ENCODE results near the gene KIF16B. TPM values are rescaled to one million over a fixed set of nuclear protein-coding genes. Genes with fewer than 3 reads are reported as not detected.

The KIF16B gene
- total and polyA plus RNA-seq, 4 donors, result 5.1 to 19.7 (median 8.4) TPM

DNA sequence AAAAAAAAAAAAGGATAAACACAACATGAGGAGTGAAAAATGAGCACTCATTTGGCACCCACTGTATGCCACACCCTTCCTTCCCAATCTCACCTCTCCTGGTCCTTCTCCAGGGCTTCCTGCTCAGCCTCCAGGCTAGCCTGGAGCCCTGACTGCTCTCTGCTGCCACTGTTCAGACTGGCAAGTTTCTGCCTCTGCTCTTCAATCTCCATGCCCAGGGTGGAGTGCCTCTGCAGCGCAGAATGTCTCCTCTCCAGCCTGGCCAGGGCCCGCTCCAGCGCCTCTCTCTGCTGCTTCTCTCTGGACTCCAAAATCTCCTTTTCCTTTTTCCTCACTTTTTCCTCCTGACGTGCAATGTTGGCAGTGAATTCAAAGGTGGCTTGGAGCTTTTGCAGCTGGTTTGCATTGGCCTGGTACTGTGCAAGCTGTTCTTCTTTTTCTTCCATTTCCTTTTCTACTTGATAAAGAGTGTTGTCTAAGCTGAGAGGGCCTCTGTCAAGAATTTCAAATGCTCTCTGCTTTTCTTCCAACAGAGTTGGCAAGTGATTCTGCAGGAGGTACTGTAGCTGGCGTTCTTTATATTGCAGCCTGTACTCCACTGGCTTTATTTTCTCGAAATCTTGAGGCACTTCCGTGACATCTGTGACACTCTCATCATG lies 194.4 kb downstream of the KIF16B start (continued):
- no peak for TF ChIP-seq HNF4G (IDR thresholded peaks at IDR 0.05)
- no peak for TF ChIP-seq TAF1 (conservative IDR thresholded peaks at IDR 0.05)

GRCh38 chr20:16378122-16378521 lies 195.1 kb downstream of the KIF16B start:
- H3K4me1 ChIP-seq (ENCODE audit: control insufficient read depth in 4 of 4, insufficient read depth in 4 of 4, low read length in 3 of 4), result no peaks in the 10 kb centered on the region
- TF ChIP-seq MAX (IDR thresholded peaks at IDR 0.05), result no peak
- TF ChIP-seq, protein P1, sequence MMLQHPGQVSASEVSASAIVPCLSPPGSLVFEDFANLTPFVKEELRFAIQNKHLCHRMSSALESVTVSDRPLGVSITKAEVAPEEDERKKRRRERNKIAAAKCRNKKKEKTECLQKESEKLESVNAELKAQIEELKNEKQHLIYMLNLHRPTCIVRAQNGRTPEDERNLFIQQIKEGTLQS (IDR thresholded peaks at IDR 0.05), result no peak
- DNase-seq (ENCODE audit: low spot score), result no peak
- no peak overlapping the region for H3K4me3 ChIP-seq (ENCODE audit: low read depth in 1 of 3, low read length in 3 of 3)
- H3K27me3 ChIP-seq (ENCODE audit: control insufficient read depth in 4 of 4, insufficient read depth in 4 of 4, low read length in 3 of 4), result no peaks in the 10 kb centered on the region
- no peak overlapping the region for H3K27ac ChIP-seq (ENCODE audit: low read depth in 1 of 2, low read length in 2 of 2)
- no peaks in the 10 kb centered on the region for H3K9me3 ChIP-seq (ENCODE audit: control insufficient read depth in 4 of 4, low read length in 3 of 4)
- H3K36me3 ChIP-seq (ENCODE audit: control insufficient read depth in 4 of 4, insufficient read depth in 3 of 4, low read depth in 1 of 4, low read length in 3 of 4), result peaks cover 0 to 11% (median 2%) of the 10 kb centered on the region in 4 donors
- H3K9ac ChIP-seq (ENCODE audit: low read depth in 1 of 2, low read length in 2 of 2), result no peak overlapping the region
- 95% methylated on average over 1 of the region's 1 CpG for WGBS

DNA sequence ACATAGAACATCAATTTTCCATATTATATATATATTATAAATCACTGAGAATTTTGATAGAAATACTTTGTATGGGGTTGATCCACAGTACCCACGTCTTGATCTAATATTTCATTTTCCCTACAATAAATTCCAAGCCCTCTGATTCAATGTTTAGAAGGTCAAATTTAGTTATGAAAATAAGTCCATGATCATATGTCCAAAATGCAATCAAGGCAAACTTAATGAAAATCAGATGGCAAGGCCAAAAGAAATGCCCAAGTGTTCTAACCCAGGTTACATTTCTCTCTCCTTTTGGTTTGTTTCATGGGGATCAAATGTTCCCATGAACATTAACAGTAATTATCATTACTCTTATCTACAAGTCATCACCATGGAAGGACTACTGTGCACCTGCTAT lies 203.8 kb downstream of the KIF16B start:
- 97% methylated on average over 1 of the region's 1 CpG for WGBS
- Histone ChIP-seq H3K36me3 (ENCODE audit: control insufficient read depth in 4 of 4, insufficient read depth in 3 of 4, low read depth in 1 of 4, low read length in 3 of 4) (peaks cover 2 to 11% (median 7%) of the 10 kb centered on the region in 4 donors), H3K4me1 (ENCODE audit: control insufficient read depth in 4 of 4, insufficient read depth in 4 of 4, low read length in 3 of 4) (no peaks in the 10 kb centered on the region), H3K9me3 (ENCODE audit: control insufficient read depth in 4 of 4, low read length in 3 of 4) (no peaks in the 10 kb centered on the region), H3K9ac (ENCODE audit: low read depth in 1 of 2, low read length in 2 of 2) (no peak overlapping the region), H3K27ac (ENCODE audit: low read depth in 1 of 2, low read length in 2 of 2) (no peak overlapping the region), H3K27me3 (ENCODE audit: control insufficient read depth in 4 of 4, insufficient read depth in 4 of 4, low read length in 3 of 4) (no peaks in the 10 kb centered on the region), H3K4me3 (ENCODE audit: low read depth in 1 of 3, low read length in 3 of 3) (no peak overlapping the region)
- TF ChIP-seq, protein P1 (IDR thresholded peaks at IDR 0.05), result no peak
- no peak for DNase-seq (ENCODE audit: low spot score)

- Histone ChIP-seq H3K4me1 (ENCODE audit: control insufficient read depth in 4 of 4, insufficient read depth in 4 of 4, low read length in 3 of 4) (no peaks in the 10 kb centered on the region), H3K4me3 (ENCODE audit: low read depth in 1 of 3, low read length in 3 of 3) (no peak overlapping the region), H3K9me3 (ENCODE audit: control insufficient read depth in 4 of 4, low read length in 3 of 4) (no peaks in the 10 kb centered on the region), H3K9ac (ENCODE audit: low read depth in 1 of 2, low read length in 2 of 2) (no peak overlapping the region), H3K36me3 (ENCODE audit: control insufficient read depth in 4 of 4, insufficient read depth in 3 of 4, low read depth in 1 of 4, low read length in 3 of 4) (peaks cover 2 to 11% (median 7%) of the 10 kb centered on the region in 4 donors), H3K27ac (ENCODE audit: low read depth in 1 of 2, low read length in 2 of 2) (no peak overlapping the region), H3K27me3 (ENCODE audit: control insufficient read depth in 4 of 4, insufficient read depth in 4 of 4, low read length in 3 of 4) (no peaks in the 10 kb centered on the region)
- no peak for TF ChIP-seq GABPA (IDR thresholded peaks at IDR 0.05 in 1 of 2, conservative IDR thresholded peaks at IDR 0.05 in 1 of 2)
- no peak for TF ChIP-seq RAD21 (IDR thresholded peaks at IDR 0.05)
- no peak for TF ChIP-seq MAX (IDR thresholded peaks at IDR 0.05)
- no peak for TF ChIP-seq FOXA1 (IDR thresholded peaks at IDR 0.05)
- TF ChIP-seq, protein P1 (IDR thresholded peaks at IDR 0.05), result no peak
- TF ChIP-seq REST (IDR thresholded peaks at IDR 0.05), result no peak
- no peak for TF ChIP-seq SP1 (IDR thresholded peaks at IDR 0.05)
- TF ChIP-seq HNF4G (IDR thresholded peaks at IDR 0.05), result no peak
- TF ChIP-seq EGR1 (IDR thresholded peaks at IDR 0.05; ENCODE audit: low read depth in 2 of 2), result no peak
- no peak for TF ChIP-seq TAF1 (conservative IDR thresholded peaks at IDR 0.05)
- TF ChIP-seq RXRA (IDR thresholded peaks at IDR 0.05), result no peak
- no peak for TF ChIP-seq JUND (IDR thresholded peaks at IDR 0.05)
- WGBS, result 90% methylated on average over 11 of the region's 11 CpGs
- no peak for DNase-seq (ENCODE audit: low spot score)
Observed at GRCh38 chr20:16368645-16369292, 204.5 kb downstream of the KIF16B start.

All from liver (tissue), 9 donors.